Pulmonary artery endothelial cell (primary cell): ENCODE measurements around the gene COL26A1. TPM values are rescaled to one million over a fixed set of nuclear protein-coding genes. Genes with fewer than 3 reads are reported as not detected.
"Not testable (repeated sequence)": the region's sequence is repeated elsewhere in the genome, so short reads cannot be mapped to it uniquely, and the experiment has no call there.

ENCODE experiments used
- DNase-seq: peaks from one replicate; pipeline ENCODE4 v3.0.0-alpha.2; 2011; ENCODE audit warnings: low read depth, low spot score
- total RNA-seq: library from RNA; depleted of rRNA; stranded (reverse); fragments of >200 nt; gene quantifications from 2 replicates; pipeline ENCODE4 v1.2.3, GENCODE V29; 2014

COL26A1 gene
- total RNA-seq, 1 donor from 2014 or later, result not detected

DNA sequence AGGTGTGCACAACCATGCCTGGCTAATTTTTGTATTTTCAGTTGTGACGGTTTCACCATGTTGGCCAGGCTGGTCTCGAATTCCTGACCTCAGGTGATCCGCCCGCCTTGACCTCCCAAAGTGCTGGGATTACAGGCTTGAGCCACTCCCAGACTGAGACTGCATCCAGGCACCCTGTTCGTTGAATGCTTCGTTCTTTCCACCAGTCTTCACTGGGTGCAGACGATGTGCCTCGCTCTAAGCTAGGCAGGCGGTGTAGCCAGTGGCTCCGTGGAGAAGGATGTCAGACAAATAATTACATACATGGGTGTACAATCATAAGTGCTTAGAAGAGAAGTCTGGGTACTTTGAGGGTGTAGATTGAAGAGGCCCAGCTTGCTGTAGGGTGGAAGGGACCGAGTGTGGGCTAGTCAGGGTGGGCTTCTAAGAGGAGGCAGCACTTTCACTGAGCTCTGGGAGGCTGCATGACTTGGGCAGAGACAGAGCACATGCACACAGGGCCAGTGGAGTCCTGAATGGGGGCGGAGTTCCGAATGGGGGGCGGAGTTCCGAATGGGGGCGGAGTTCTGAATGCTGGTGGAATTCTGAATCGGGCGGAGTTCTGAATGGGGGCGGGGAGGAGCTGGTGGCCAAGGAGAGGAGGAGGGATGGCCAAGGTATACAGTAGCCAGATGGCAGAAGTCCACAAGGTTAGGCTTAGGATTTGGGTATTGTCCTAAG, 74.3 kb downstream of the COL26A1 start:
- DNase-seq, result no peak

DNA sequence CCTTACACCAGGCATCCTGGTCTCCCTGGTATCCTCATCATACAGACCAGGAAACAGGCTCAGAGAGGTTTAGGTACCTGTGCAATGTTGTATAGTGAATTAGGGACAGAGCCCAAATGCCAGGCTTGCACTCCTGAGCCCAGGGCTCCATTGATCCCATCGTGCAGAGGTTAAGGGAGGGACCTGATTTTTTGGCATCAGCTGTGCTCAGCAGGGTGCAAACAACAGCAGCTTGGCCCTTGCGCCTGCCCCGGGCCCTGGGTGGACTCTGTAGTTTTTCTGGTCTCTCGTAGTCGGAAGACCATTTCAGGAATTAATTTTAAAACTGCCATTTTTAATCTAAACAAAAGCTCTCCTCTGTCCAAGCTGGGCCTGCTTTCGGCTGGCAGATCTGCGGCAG, 79.2 kb downstream of the COL26A1 start:
- DNase-seq, result no peak

DNA sequence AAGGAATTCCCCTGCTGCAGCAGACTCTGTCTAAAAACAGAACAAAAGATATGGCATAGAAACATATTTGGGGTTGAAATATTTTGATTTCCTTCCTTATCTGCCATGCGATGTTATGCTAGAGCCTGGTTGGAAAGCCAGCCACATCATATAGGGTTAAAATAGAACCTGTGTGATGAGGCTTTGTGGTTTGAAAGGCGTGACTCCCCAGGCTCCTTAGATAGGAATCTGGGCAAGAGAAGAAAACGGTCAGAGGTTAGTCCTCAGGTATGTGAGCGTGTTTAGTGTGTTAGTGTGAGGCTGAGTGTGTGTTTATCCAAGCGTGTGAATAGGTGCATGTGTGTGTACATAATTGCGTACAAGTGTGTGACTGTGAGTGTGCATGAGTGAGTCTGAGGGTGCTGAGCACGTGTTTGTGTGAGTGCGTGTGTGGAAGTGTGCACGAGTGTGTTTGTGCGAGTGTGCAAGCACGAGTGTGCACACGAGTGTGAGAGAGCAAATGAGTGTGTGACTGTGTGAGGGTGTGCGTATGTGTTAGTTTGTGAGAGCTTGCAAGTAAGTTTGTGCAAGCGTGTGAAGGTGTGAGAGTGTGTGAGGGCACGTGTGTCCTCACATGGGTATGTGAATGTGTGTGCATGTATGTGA, 79.9 kb downstream of the COL26A1 start:
- no peak for DNase-seq

DNA sequence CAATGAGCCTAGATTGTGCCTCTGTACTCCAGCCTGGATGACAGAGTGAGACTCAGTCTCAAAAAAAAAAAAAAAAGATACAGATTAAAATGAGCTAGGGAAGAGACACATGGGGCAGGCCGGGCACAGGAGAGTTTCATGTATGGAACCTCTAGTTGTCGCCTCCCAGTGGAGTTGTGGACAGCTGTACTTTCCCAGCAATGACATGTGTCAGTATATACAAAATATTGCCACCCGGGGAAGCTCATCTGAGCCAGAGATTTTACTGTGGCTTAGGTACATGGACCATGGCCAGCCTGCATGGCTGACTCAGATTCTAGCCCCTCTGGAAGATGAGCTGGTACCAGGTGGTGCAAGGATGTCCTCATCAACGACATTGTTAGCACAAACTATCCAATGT, 87.4 kb downstream of the COL26A1 start:
- DNase-seq, result no peak

DNA sequence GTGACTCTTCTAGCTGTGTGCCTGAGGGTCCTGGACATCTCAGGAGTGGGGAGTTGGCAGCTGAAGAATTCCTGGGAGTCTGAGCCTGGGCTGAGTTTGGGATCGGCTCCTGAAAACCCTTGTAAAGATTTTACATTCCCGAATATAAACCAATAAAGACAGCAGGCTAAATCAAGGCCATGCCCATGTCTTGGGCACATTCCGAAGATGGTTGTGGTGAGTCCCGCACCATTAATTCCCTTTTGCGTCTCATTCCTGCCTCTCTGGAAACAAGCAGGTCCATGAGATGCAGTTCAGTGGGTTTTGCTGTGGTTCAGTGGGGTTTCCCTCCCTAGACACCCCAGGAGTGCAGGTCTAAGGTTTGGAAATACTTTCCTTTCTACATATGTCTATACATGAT, 90.9 kb downstream of the COL26A1 start:
- no peak for DNase-seq

DNA sequence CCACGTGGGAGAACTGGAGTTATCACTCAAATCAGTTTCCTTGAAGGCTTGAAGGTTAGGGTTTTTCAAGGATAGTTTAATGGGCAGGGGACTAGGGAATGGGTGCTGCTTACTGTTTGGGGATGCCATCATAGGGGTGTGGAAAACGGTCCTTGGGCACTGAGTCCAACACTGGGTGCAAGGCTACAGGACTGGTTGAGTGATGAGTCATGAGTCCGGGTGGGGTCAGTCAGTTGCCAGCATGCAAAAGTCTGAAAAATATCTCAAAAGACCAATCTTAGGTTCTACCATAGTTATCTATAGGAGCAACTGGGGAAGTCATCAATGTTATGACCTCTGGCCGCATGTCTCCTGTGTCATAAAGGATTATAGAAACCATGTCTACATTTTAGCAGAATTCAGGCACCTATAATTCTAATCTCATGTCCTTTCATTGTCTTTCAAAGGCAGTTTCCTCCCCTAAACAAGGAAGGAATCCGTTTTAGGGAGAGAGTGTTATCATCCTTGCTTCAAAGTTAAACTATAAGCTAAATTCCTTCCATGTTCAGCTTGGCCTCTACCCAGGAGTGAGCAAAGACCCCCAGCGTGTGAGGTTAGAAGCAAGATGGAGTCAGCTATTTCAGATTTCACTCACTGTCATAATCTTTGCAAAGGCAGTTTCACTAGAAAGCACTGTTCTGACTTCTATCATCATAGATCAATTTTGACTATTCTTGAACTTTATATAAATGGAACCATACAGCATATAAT, 94.5 kb downstream of the COL26A1 start:
- no peak for DNase-seq

DNA sequence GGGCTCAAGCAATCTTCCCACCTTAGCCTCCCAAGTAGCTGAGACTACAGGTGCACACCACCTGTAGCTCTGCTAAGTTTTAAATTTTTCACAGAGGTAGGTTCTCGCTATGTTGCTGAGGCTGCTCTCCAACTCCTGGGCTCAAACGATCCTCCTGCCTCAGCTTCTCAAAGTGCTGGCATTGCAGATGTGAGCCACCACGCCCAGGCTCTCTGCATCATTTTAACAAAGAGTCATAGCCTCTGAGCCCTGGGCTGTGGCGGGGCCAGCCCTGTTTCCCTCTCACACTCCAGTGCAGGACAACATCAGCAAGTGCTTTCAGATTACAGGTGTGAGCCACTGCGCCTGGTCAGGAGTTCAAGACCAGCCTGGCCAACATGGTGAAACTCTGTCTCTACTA, 102.5 kb downstream of the COL26A1 start:
- DNase-seq, result no peak

DNA sequence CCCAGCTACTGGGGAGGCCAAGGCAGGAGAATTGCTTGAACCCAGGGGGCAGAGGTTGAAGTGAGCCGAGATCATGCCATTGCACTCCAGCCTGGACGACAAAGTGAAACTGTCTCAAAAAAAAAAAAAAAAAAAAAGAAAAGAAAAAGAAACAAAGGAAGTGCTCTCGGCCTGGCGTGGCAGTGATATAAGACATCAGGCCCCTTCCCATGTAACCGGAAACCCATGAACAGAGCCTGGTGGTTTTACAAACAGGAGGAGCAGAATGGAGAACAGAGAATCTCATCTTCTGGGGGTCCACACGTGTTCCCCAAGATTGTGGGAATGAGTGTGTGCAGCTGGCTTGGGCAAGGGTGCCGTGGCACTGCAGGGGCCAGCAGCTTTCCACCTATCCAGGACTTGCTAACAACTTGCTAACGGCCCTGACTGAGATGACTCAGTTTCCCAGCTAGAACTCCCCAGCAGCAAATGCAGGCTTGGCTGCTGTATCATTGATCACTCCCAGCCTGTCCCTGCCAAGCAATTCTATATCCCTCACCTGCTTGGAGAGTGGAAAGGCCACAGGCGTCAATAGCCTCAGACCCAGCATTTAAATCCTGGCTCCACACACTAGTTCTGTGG, 103.0 kb downstream of the COL26A1 start:
- DNase-seq, result no peak

DNA sequence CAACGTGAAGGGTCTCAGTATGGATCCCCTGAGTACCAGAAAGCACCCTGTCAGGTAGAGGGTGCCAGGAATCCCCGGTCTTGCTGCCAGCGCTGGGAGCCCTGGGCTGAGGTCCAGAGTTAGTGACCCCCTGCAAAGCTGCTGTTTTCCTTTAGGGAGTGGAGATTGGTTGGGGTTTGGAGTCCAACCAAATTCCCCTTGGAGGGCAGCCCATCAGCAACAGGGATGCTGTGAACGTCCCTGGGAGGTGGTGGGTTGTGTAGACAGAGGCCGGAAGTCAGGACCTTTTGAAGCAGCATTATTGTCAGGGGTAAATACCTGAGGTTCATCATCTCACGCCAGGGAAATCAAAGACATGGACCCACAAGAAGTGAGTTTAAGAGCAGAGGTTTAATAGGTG, 104.2 kb downstream of the COL26A1 start:
- no peak for DNase-seq

DNA sequence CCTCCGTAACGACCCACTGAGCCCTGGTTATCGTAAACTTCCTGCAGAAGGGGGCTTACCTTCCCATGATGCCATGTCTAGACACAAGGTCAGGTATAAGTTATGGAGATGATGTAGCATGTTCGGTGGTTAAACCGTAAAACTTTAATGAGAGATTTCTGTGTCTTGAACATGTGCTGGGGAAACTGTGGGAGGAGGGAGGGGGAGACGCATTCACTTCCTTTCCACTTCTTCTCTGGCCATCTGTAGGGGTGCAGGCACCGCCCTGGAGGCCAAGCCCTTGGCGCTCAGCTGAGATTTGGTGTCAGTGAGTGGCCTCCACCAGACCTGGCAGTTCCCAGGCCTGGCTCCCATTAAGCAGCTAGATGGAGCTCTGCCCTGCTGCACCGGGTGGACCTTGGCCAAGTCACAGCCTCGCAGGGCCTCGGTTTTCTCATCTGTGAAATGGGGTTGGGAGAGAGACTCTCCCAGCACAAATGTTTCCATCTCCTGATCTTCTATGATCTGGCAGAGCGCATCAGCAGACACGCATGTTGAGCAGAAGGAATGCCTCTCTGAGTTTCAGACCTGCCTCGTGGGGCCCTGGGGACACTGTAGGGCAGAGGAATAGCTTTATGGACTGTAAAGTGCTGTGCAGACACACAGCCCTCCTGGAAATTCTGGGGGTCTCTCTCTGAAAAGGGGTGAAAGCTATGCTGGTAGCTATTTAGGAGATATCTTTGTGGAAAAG, 106.0 kb downstream of the COL26A1 start:
- DNase-seq, result no peak

DNA sequence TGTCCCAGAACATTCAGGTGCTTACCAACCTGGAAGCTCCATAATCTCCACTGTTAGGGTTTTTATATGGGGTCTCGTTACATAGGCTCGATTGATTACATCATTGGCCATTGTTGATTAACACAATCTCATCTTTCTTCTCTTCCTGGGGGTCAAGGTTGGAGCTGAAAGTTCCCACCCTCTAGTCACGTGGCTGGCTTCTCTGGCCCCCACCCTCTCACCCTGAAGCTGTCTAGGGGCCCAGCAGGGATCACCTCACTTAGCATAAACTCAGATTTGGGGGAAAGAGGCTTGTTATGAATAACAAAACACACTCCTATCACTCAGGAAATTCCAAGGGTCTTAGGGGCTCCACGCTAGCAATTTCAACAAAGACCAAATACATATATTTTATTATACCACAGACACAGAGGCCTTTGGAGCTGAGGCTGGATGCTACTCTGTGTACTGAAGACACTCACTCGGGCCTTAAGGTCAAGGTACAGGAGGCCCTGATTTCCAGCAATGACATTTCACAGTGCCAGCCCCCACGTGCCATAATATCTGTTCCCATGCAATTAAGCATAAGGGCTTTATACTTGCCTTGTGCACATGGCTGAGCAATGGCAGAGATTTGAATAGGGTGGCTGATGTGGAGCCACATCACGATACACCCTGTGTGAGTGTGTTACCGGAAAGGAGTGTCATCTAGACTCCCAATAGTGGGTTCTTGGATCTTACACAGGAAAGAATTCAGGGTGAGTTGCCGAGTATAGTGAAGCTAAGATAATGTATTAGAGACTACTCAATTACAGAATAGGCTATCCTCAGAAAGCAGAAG, 108.2 kb downstream of the COL26A1 start:
- no peak for DNase-seq

DNA sequence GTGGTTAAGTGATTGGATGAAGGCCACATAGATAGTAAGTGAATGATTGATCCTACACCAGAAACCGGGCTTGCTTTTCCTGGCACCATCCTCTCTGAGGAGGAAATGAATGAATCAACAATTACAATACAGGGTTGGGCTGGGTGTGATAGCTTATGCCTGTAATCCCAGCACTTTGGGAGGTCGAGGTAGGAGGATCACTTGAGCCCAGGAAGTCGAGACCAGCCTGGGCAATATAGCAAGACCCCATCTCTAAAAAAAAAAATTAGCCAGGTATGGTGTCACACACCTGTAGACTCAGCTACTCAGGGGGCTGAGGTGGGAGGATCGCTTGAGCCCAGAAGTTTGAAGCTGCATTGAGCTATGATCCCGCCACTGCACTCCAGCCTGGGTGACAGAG, 111.5 kb downstream of the COL26A1 start:
- DNase-seq, result no peak

DNA sequence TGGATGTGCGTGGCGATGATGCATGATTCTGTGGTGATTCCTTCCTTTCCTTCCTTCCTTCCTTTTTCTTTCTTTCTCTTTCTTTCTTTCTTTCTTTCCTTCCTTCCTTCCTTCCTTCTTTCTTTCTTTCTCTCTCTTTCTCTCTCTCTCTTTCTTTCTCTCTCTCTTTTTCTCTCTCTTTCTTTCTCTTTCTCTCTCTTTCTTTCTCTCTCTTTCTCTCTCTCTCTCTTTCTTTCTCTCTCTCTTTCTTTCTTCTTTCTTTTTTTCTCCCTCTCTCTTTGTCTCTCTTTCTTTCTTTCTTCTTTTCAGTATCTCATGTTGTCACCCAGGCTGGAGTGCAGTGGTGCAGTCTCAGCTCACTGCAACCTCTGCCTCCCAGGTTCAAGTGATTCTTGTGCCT, 113.0 kb downstream of the COL26A1 start:
- not testable (repeated sequence) for DNase-seq

DNA sequence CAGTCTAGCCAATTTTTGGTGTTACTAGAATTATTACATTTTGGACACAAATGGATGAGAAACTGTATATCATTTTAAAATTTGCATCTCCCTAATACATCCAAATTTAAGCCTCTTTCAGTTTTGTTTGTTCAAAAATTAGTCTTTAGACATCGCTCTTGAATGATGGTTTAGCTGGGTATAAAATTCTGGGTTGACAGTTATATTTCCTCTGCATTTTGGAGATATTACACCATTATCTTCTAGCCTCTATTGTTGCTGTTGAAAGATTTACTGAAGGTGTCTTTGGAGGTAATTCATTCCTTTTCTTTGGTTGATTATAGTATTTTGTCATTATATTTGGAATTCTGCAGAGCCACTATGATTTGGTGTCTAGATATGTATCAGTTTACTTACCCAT, 116.5 kb downstream of the COL26A1 start:
- DNase-seq, result no peak

DNA sequence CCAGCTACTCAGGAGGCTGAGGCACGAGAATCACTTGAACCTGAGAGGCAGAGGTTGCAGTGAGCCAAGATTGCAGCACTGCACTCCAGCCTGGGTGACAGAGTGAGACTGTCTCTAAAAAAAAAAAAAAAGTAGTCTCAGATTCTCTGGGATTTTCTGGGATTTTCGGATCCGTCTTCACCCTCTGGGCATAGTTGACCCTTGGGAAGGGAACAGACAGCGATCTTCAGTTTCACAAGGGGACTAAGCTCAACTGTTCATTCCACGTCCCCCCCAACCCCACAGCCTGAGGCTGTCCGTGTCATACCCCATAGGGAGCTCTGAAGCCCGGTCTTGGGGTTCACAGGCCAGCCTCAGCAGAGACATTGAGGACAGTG, 123.4 kb downstream of the COL26A1 start:
- not testable (repeated sequence) for DNase-seq

DNA sequence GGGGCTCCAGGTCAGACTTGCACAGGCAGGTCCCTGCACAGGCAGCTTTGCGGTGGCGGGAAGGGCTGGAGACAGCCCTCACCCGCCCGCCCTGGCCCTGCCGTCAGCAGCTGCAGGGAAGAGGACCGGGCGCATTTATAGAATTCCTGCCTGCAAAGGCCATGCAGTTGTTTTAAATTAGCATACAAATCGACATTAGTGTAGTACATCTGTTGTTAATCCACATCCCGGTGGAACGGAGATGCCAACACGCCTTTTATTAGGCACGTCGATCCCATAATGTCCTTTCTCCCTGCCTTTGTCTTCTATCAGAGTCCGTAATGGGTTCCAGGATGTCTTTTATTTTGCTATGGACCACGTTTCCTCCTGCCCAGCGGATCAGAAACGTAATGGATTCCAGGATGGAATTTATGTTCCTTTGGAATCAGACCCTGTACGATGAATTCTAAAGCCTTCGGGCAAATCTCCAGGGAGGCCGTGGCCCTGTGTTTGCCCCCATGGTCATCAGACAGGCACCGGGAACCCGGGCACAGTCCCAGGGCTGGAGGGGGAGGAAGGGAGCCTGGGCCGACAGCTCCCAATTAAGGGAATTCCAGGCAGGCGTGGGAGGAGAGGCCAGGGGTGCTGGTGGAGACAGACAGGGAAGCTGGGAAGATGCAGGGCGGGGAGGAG, 123.9 kb downstream of the COL26A1 start:
- no peak for DNase-seq

DNA sequence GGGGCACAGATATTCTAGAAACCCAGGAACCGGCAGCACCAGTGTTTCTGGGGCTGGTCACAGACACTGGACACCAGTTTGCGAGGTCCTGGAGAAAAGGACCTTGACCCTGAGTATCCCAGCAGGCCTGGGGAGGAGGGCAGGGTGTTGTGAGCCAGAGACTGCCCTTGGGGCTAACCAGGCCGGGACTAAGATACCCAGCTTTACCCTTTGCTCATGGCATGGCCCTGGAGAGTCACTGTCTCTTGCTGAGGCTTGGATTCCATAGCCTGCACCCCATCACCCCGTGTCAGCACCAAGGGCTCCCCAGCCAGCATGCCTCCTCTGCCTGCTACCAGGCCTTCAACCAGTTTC, 124.4 kb downstream of the COL26A1 start:
- no peak for DNase-seq

DNA sequence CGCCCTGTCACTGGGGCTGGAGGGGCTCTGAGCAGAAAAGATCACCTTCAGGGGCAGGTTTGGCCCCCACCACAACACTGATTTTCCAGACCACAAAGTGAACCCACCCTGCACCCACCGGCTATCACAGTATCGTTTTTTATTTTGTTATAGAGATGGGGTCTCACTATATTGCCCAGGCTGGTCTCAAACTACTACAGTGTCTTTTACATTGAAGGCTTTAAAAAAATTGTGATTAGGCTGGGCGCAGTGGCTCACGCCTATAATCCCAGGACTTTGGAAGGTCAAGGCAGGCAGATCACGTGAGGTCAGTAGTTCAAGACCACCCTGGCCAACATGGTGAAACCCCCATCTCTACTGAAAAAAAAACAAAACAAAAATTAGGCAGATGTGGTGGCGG, 125.1 kb downstream of the COL26A1 start:
- no peak for DNase-seq

DNA sequence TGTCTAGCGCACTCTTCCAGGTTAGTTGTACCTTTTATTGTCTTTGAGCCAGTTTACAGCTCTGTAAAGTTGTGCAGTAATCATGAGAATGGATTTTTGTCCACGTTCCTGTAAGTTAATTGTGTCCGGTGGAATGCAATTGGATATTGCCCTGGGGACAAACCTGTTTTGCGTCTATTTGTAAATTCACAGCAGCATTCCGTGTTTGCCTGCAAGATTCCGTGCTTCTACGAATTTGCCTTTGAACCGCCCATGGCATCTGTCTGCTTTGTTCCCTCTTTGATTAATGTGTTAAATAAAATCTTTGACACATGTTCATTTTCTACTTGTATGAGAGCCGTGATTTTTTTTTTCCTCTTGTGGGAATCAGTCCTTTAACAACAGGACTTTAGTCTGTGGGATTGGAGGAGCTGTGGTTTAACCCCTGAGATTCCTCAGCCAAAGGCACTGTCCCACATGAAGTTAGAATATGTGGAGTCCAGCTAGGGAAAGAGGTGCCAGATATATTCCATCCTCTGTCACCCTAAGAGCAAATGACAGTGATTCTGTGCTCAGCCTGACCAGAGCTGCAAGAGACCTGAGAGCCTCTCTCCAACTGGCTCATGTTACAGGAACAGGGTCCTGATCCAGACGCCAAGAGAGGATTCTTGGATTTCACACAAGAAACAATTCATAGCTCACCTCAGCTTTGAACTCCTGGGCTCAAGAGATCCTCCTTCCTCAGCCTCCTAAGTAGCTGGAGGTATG, 126.3 kb downstream of the COL26A1 start:
- no peak for DNase-seq
